GM19395 (cell line): ENCODE measurements around the gene APOBEC3G.
A peak's percentile ranks its signal among the peaks of the same experiment; 100 is the strongest.
"Not testable (repeated sequence)": the region's sequence is repeated elsewhere in the genome, so short reads cannot be mapped to it uniquely, and the experiment has no call there.

Experiments
- ATAC-seq: cut with Tn5 transposase; IDR thresholded peaks from one replicate; pipeline ENCODE4 v1.9.1; 2021; ENCODE audit warnings: mild to moderate bottlenecking, moderate library complexity; ENCODE audit not compliant: unreplicated experiment

The APOBEC3G gene

DNA sequence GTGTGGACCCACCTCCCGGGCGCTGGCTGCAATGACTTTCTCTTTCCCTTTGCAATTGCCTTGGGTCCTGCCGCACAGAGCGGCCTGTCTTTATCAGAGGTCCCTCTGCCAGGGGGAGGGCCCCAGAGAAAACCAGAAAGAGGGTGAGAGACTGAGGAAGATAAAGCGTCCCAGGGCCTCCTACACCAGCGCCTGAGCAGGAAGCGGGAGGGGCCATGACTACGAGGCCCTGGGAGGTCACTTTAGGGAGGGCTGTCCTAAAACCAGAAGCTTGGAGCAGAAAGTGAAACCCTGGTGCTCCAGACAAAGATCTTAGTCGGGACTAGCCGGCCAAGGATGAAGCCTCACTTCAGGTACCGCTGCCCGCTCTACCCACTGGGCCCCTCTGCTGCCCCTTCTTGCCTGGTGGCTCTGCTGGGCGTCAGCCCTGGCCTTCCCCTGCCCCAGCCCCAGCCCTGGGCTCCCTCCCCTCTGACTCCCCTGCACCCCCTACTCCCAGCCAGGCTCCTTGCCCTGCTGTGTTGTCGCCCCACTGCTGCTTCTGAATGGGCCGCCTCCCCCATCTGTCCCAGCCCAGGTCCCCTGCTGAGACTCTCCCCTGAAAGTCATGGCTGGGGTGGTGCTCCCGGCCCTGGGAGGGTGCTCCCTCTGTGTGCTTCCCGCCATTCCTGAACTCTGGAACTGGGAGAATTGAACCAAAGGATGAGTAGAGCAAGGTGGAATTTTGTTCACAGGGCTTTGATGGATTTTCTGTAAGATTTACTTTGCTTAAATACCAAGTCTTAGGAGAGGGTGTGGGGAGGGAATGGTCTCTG is at the start of gene APOBEC3G:
TSS of gene APOBEC3G (plus strand) at position 250 of the 815 bp plus-strand sequence. CDS start at position 337, 87 bp downstream.
- ATAC-seq = peak; percentile 72

DNA sequence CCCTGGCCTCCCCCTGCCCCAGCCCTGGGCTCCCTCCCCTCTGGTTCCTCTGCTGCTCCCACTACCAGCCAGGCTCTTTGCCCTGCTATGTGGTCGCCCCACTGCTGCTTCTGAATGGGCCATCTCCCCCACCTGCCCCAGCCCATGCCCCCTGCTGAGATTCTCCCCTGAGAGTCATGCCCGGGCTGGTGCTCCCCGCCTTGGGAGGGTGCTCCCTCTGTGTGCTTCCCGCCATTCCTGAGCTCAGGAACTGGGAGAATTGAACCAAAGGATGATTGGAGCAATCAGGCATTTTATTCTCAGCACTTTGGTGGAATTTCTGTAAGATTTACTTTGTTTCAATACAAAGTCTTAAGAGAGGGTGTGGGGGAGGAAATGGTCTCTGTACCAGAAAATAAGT is 49.4 kb upstream of the APOBEC3G start:
- no peak for ATAC-seq

GRCh38 chr22:39028281-39028680 is 48.8 kb upstream of the APOBEC3G start:
- ATAC-seq = no peak

- ATAC-seq = no peak
Observed at GRCh38 chr22:39029227-39029626, 47.8 kb upstream of the APOBEC3G start.

DNA sequence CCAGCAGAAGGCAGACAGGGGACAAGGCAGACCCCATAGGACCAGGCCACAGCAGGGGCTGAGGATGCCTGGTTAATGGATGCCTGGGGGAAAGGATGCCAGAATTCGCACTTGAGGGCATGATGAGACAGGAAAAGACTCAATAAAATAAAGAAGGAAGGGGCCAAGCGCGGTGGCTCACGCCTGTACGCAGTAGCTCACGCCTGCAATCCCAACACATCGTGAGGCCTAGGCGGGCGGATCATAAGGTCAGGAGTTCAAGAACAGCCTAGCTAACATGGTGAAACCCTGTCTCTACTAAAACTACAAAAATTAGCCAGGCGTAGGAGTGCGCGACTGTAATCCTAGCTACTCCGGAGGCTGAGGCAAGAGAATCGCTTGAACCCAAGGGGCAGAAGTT is 46.4 kb upstream of the APOBEC3G start:
- no peak for ATAC-seq

DNA sequence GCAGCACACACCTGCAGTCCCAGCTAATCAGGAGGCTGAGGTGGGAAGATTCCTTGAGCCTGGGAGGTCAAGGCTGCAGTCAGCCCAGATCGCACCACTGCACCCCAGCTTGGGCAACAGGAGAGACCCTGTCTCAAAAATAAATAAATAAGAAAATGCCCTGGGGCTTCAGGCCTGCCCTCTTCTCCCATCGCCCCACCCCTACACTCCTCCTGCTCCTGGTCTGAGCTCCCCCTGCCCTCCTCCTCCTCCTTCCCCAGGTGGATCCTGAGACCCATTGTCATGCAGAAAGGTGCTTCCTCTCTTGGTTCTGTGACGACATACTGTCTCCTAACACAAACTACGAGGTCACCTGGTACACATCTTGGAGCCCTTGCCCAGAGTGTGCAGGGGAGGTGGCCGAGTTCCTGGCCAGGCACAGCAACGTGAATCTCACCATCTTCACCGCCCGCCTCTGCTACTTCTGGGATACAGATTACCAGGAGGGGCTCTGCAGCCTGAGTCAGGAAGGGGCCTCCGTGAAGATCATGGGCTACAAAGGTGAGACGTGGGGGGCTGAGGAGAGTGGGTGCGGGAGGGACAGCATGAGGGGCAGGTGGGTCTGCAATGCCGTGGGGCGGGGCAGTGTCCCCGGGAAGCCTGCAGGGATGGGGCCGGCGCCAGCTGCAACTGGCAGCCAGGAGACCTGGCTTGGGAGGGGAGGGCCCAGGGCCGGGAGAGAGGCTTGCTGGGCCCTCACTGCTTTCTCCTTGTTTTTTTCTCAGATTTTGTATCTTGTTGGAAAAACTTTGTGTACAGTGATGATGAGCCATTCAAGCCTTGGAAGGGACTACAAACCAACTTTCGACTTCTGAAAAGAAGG is 45.4 kb upstream of the APOBEC3G start:
- not testable (repeated sequence) for ATAC-seq

DNA sequence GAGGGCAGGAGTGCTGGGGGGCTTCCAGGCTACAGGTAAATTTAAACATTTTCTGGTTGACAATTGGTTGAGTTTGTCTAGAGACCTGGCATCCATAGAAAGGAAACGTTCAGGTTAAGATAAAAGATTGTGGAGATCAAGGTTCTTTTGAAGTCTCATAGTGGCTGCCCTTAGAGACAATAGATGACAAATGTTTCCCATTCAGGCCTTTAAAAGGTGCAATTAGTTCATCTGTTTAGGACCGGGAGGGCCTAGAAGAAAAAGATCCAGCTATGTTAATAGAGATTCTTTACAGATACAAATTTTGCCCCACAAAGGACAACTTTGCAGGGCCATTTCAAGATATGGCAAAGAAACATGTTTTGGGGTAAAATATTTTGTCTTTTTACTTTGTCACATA is 40.0 kb upstream of the APOBEC3G start:
- not testable (repeated sequence) for ATAC-seq

DNA sequence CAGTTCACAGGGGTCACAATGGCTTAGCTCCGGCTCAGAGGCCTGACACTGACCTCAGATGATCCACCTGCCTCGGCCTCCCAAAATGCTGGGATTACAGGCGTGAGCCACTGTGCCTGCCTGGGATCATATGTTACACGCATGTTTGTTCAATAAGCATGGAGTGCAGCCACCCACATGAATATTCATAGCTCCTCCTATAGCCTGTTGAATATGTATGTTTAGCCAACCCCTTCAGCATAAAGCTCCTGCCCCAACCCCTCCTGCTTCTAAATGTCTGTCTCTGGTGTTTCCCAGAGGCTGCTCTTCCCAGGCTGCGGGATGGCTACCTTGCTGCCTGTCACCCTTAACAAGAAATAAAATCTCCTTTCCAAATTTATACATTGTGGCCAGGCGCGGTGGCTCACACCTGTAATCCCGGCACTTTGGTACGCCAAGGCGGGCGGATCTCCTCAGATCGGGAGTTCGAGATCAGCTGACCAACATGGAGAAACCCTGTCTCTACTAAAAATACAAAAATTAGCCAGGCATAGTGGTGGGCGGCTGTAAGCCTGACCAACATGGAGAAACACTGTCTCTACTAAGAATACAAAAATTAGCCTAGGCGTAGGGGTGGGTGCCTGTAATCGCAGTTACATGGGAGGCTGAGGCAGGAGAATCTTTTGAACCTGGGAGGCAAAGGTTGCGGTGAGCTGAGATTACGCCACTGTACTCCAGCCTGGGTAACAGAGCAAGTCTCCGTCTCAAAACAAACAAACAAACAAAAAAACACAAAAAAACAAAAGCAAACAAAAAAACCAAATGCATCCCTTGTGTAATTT is 37.6 kb upstream of the APOBEC3G start:
- no peak for ATAC-seq

- not testable (repeated sequence) for ATAC-seq
Observed at GRCh38 chr22:39040155-39040537, 36.9 kb upstream of the APOBEC3G start.

GRCh38 chr22:39040538-39041296 is 36.4 kb upstream of the APOBEC3G start, which contains the start of gene APOBEC3F:
Gene APOBEC3F (plus strand): TSS chr22:39040864. CDS start chr22:39040961, 97 bp downstream.
- ATAC-seq = peak; percentile 92

- ATAC-seq = no peak
Observed at GRCh38 chr22:39041908-39042307, 35.2 kb upstream of the APOBEC3G start.

GRCh38 chr22:39043063-39043462 is 34.0 kb upstream of the APOBEC3G start:
- ATAC-seq = not testable (repeated sequence)

DNA sequence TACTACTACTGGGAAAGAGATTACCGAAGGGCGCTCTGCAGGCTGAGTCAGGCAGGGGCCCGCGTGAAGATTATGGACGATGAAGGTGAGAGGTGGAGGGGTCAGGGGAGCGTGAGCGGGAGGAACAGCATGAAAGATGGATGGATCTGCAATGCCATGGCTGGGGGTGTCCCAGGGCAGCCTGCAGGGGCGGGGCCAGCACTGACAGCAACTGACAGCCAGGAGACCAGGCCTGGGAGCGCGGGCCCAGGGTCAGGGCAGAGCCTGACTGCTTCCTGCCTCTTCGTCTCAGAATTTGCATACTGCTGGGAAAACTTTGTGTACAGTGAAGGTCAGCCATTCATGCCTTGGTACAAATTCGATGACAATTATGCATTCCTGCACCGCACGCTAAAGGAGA is 31.9 kb upstream of the APOBEC3G start:
- ATAC-seq = not testable (repeated sequence)

- ATAC-seq = not testable (repeated sequence)
Observed at GRCh38 chr22:39049486-39049885, 27.6 kb upstream of the APOBEC3G start.

DNA sequence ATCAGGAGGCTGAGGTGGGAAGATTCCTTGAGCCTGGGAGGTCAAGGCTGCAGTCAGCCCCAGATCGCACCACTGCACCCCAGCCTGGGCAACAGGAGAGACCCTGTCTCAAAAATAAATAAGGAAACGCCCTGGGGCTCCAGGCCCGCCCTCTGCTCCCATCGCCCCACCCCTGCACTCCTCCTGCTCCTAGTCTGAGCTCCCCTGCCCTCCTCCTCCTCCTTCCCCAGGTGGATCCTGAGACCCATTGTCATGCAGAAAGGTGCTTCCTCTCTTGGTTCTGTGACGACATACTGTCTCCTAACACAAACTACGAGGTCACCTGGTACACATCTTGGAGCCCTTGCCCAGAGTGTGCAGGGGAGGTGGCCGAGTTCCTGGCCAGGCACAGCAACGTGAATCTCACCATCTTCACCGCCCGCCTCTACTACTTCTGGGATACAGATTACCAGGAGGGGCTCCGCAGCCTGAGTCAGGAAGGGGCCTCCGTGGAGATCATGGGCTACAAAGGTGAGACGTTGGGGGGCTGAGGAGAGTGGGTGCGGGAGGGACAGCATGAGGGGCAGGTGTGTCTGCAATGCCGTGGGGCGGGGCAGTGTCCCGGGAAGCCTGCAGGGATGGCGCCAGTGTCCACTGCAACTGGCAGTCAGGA is 25.1 kb upstream of the APOBEC3G start:
- ATAC-seq = not testable (repeated sequence)

DNA sequence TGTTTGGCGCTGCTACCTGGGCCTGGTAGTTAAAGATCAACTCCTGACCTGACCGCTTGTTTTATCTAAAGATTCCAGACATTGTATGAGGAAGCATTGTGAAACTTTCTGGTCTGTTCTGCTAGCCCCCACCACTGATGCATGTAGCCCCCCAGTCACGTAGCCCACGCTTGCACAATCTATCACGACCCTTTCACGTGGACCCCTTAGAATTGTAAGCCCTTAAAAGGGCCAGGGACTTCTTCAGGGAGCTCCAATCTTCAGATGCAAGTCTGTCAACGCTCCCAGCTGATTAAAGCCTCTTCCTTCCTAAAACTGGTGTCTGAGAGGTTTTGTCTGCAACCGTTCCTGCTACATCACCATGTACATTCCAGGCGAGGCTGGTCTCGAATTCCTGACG is 21.4 kb upstream of the APOBEC3G start:
- ATAC-seq = no peak

GRCh38 chr22:39061290-39061689 is 15.8 kb upstream of the APOBEC3G start:
- not testable (repeated sequence) for ATAC-seq

DNA sequence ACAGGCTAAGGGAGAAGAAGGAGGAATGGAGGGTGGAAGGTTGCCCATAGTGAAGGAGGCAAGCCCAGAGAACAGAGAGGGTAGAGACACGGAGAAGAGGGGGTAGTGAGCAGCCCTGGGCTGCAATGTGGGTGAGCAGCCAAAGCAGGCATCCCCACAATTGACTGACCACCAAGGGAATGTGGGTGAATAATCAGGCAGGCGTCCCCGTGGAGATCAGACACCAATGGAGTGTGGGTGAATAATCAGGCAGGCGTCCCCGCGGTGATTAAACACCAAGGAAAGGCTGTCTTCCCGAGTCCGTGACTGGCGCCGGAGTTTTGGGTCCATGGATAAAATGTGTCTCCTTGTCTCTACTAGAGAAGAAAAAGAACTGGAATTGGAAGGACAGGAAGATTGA is 15.1 kb upstream of the APOBEC3G start:
- not testable (repeated sequence) for ATAC-seq

- ATAC-seq = not testable (repeated sequence)
Observed at GRCh38 chr22:39063904-39064303, 13.2 kb upstream of the APOBEC3G start.
